SK-N-SH treated with all-trans-retinoic acid at 6 μM for 48 hours (cell line): Measurements from ENCODE around the gene SERPING1.

Source experiments
- ATAC-seq: fragments of 200-7000 bp; cut with Tn5 transposase; 3 replicates; pipeline ENCODE4 v1.9.1; 2020; ENCODE audit warnings: mild to moderate bottlenecking, moderate library complexity
- ARNTL ChIP-seq: fragments of 450-650 bp; formaldehyde crosslinking; IDR thresholded peaks from 2 replicates; pipeline ENCODE4 v1.5.0; 2020; ENCODE audit warnings: low read depth, mild to moderate bottlenecking, moderate library complexity, borderline replicate concordance
- BACH2 ChIP-seq: fragments of 250-450 bp; sonication (Bioruptor Pico); IDR thresholded peaks from 2 replicates; pipeline ENCODE4 v1.9.0; 2021; ENCODE audit warnings: mild to moderate bottlenecking, borderline replicate concordance
- CSDC2 ChIP-seq: fragments of 250-450 bp; sonication (Bioruptor Pico); IDR thresholded peaks from 2 replicates; pipeline ENCODE4 v1.5.0; 2020; ENCODE audit warnings: mild to moderate bottlenecking, moderate library complexity
- ESRRG ChIP-seq: fragments of 250-450 bp; sonication (Bioruptor Pico); IDR thresholded peaks from 2 replicates; pipeline ENCODE4 v1.6.1; 2021; ENCODE audit warnings: mild to moderate bottlenecking
- GLIS3 ChIP-seq: fragments of 250-450 bp; sonication (Bioruptor Pico); IDR thresholded peaks from 2 replicates; pipeline ENCODE4 v1.5.0; 2020; ENCODE audit warnings: mild to moderate bottlenecking, moderate library complexity
- ISL1 ChIP-seq: fragments of 250-450 bp; sonication (Bioruptor Pico); IDR thresholded peaks from 2 replicates; pipeline ENCODE4 v2.1.2; 2022; ENCODE audit warnings: mild to moderate bottlenecking, moderate library complexity
- OSR1 ChIP-seq: fragments of 250-450 bp; sonication (Bioruptor Pico); IDR thresholded peaks from 2 replicates; pipeline ENCODE4 v1.8.0; 2022; ENCODE audit warnings: moderate library complexity, mild to moderate bottlenecking, inconsistent platforms
- PPARA ChIP-seq: fragments of 250-450 bp; sonication (Bioruptor Pico); IDR thresholded peaks from 2 replicates; pipeline ENCODE4 v1.5.0; 2020; ENCODE audit warnings: mild to moderate bottlenecking, borderline replicate concordance
- RARB ChIP-seq: fragments of 250-450 bp; sonication (Bioruptor Pico); IDR thresholded peaks from 2 replicates; pipeline ENCODE4 v1.8.0; 2021; ENCODE audit warnings: mild to moderate bottlenecking, moderate library complexity
- SNAI2 ChIP-seq: fragments of 250-450 bp; sonication (Bioruptor Pico); IDR thresholded peaks from 2 replicates; pipeline ENCODE4 v1.5.0; 2020; ENCODE audit warnings: mild to moderate bottlenecking, moderate library complexity
- TOX ChIP-seq: fragments of 250-450 bp; sonication (Bioruptor Pico); IDR thresholded peaks from 2 replicates; pipeline ENCODE4 v1.8.0; 2021; ENCODE audit warnings: mild to moderate bottlenecking, moderate library complexity, borderline replicate concordance
- ZC3H10 ChIP-seq: fragments of 250-450 bp; sonication (Bioruptor Pico); IDR thresholded peaks from 2 replicates; pipeline ENCODE4 v1.5.1; 2021; ENCODE audit warnings: mild to moderate bottlenecking, moderate library complexity
- ZFP3 ChIP-seq: fragments of 250-450 bp; sonication (Bioruptor Pico); IDR thresholded peaks from 2 replicates; pipeline ENCODE4 v1.5.0; 2020; ENCODE audit warnings: mild to moderate bottlenecking, moderate library complexity
- ZFP30 ChIP-seq: fragments of 450-650 bp; formaldehyde crosslinking; IDR thresholded peaks from 2 replicates; pipeline ENCODE4 v1.5.0; 2022; ENCODE audit warnings: mild to moderate bottlenecking, moderate library complexity
- ZNF565 ChIP-seq: fragments of 450-650 bp; formaldehyde crosslinking; conservative IDR thresholded peaks from 2 replicates; pipeline ENCODE4 v1.5.0; 2020; ENCODE audit warnings: low read depth, mild to moderate bottlenecking, moderate library complexity
- ZNF70 ChIP-seq: fragments of 450-650 bp; formaldehyde crosslinking; IDR thresholded peaks from 2 replicates; pipeline ENCODE4 v1.5.0; 2020; ENCODE audit warnings: mild to moderate bottlenecking, moderate library complexity
- ZNF8 ChIP-seq: fragments of 450-650 bp; formaldehyde crosslinking; IDR thresholded peaks from 2 replicates; pipeline ENCODE4 v1.5.0; 2020; ENCODE audit warnings: mild to moderate bottlenecking, moderate library complexity
- TF ChIP-seq, protein P1 (sequence below): fragments of 250-450 bp; sonication (Bioruptor Pico); IDR thresholded peaks from 2 replicates; pipeline ENCODE4 v1.5.1; 2020; ENCODE audit warnings: low read depth, mild to moderate bottlenecking, moderate library complexity
- TF ChIP-seq, protein P2 (sequence below): fragments of 250-450 bp; sonication (Bioruptor Pico); IDR thresholded peaks from 2 replicates; pipeline ENCODE4 v1.8.0; 2020; ENCODE audit warnings: mild to moderate bottlenecking, moderate library complexity, borderline replicate concordance
- TF ChIP-seq, protein P3 (sequence below): fragments of 250-450 bp; sonication (Bioruptor Pico); IDR thresholded peaks from 2 replicates; pipeline ENCODE4 v1.5.1; 2021; ENCODE audit warnings: mild to moderate bottlenecking, moderate library complexity
- TF ChIP-seq, protein P4 (sequence below): fragments of 250-450 bp; sonication (Bioruptor Pico); IDR thresholded peaks from 2 replicates; pipeline ENCODE4 v1.8.0; 2021; ENCODE audit warnings: low read depth, mild to moderate bottlenecking, moderate library complexity, borderline replicate concordance

SERPING1 gene

DNA sequence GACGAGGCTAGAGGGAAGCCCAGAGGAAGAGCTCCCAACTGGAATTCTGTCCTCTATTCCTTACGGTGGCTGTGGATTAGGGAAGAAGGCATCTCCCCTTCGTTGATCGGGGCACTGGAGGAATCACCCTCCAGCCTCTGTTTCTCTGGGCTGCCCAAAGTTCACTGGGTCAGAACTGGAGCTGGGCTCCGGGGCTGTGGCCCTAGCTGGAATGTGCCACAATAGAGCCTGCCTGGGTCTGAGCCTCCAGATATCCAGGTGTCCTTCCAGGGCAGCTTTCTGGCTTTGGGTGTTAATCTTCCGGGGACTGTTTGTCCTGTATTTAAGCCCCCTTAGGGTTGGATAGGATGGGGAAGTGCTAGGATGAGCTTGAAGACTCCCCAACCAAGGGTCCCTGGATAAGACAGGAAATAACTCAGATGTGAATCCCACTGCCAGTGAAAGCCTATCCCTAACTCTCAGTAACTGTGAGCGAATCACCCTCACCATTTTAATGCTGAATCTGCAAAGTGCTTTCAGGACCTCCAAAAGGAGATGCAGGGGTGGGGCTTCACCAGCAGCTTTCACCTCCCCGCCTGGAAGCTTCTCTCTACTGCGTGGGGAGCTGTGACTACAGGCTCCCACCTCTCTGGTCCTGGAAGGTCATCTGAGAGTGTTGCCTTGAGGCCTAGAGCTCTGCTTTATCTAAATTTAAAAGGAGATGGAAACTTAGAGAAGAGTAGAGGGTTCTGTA is 42.7 kb downstream of the SERPING1 start:
- TF ChIP-seq ZNF70 (CRISPR knock-in tag) = no peak
- TF ChIP-seq, protein P1, sequence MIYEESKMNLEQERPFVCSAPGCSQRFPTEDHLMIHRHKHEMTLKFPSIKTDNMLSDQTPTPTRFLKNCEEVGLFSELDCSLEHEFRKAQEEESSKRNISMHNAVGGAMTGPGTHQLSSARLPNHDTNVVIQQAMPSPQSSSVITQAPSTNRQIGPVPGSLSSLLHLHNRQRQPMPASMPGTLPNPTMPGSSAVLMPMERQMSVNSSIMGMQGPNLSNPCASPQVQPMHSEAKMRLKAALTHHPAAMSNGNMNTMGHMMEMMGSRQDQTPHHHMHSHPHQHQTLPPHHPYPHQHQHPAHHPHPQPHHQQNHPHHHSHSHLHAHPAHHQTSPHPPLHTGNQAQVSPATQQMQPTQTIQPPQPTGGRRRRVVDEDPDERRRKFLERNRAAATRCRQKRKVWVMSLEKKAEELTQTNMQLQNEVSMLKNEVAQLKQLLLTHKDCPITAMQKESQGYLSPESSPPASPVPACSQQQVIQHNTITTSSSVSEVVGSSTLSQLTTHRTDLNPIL (CRISPR knock-in tag) = no peak
- TF ChIP-seq BACH2 (CRISPR knock-in tag) = no peak
- TF ChIP-seq TOX (CRISPR knock-in tag) = no peak
- no peak for TF ChIP-seq ZNF565 (CRISPR knock-in tag)
- TF ChIP-seq CSDC2 (CRISPR knock-in tag) = no peak
- no peak for TF ChIP-seq ZC3H10 (CRISPR knock-in tag)
- TF ChIP-seq PPARA (CRISPR knock-in tag) = no peak
- no peak for TF ChIP-seq ZFP3 (CRISPR knock-in tag)
- TF ChIP-seq, protein P2, sequence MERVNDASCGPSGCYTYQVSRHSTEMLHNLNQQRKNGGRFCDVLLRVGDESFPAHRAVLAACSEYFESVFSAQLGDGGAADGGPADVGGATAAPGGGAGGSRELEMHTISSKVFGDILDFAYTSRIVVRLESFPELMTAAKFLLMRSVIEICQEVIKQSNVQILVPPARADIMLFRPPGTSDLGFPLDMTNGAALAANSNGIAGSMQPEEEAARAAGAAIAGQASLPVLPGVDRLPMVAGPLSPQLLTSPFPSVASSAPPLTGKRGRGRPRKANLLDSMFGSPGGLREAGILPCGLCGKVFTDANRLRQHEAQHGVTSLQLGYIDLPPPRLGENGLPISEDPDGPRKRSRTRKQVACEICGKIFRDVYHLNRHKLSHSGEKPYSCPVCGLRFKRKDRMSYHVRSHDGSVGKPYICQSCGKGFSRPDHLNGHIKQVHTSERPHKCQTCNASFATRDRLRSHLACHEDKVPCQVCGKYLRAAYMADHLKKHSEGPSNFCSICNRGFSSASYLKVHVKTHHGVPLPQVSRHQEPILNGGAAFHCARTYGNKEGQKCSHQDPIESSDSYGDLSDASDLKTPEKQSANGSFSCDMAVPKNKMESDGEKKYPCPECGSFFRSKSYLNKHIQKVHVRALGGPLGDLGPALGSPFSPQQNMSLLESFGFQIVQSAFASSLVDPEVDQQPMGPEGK (CRISPR knock-in tag) = no peak
- TF ChIP-seq, protein P3, sequence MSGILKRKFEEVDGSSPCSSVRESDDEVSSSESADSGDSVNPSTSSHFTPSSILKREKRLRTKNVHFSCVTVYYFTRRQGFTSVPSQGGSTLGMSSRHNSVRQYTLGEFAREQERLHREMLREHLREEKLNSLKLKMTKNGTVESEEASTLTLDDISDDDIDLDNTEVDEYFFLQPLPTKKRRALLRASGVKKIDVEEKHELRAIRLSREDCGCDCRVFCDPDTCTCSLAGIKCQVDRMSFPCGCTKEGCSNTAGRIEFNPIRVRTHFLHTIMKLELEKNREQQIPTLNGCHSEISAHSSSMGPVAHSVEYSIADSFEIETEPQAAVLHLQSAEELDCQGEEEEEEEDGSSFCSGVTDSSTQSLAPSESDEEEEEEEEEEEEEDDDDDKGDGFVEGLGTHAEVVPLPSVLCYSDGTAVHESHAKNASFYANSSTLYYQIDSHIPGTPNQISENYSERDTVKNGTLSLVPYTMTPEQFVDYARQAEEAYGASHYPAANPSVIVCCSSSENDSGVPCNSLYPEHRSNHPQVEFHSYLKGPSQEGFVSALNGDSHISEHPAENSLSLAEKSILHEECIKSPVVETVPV (CRISPR knock-in tag) = no peak
- ATAC-seq = no peak

DNA sequence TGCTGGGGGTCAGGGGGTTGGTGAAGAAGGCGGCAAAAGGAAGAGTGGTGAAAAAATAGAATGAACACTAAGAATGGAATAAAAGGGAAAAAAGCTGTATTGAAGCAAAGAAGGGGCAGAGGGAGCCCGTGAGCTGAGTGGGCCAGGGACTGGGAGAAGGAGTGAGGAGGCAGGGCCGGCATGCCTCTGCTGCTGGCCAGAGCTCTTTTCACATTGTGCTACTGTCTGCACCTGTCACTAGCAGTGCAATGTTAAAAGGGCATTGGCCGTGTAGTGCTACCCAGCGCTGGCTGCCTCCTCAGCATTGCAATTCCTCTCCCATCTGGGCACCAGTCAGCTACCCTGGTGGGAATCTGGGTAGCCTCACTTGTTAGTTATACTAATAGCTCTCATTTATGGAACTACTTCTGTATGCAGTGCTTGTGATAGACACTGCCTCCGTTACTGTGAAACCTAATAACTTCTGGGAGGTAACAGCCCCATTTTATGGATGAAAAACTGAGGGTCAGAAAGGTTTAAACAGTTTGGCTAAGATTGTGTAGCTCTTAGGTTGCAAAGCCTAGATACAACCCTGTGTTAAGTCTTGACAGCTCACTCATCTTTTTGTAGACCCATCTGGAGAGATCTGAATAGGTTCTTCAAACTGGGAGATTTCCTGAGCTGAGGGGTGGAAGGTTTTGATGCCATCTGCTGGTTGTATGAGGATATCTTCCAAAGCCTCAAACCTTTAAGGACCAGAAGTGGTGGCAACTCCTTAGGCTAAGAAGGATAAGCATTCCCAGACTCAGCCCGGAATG is 43.7 kb downstream of the SERPING1 start:
- peak; percentile 9; the same call in 1 of the 3 replicates for ATAC-seq

More for the DNA sequence above, 43.7 kb downstream of the SERPING1 start:
- TF ChIP-seq ZNF565 (CRISPR knock-in tag) (no peak), SNAI2 (CRISPR knock-in tag) (no peak), ZNF70 (CRISPR knock-in tag) (no peak), ARNTL (CRISPR knock-in tag) (no peak), ESRRG (CRISPR knock-in tag) (no peak), RARB (CRISPR knock-in tag) (no peak), PPARA (CRISPR knock-in tag) (no peak), ZNF8 (CRISPR knock-in tag) (no peak), GLIS3 (CRISPR knock-in tag) (no peak), OSR1 (CRISPR knock-in tag) (no peak), ZFP30 (no peak), CSDC2 (CRISPR knock-in tag) (no peak), ZC3H10 (CRISPR knock-in tag) (no peak), TOX (CRISPR knock-in tag) (no peak), ISL1 (CRISPR knock-in tag) (no peak)
- TF ChIP-seq, protein P4, sequence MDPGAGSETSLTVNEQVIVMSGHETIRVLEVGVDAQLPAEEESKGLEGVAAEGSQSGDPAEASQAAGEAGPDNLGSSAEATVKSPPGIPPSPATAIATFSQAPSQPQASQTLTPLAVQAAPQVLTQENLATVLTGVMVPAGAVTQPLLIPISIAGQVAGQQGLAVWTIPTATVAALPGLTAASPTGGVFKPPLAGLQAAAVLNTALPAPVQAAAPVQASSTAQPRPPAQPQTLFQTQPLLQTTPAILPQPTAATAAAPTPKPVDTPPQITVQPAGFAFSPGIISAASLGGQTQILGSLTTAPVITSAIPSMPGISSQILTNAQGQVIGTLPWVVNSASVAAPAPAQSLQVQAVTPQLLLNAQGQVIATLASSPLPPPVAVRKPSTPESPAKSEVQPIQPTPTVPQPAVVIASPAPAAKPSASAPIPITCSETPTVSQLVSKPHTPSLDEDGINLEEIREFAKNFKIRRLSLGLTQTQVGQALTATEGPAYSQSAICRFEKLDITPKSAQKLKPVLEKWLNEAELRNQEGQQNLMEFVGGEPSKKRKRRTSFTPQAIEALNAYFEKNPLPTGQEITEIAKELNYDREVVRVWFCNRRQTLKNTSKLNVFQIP (CRISPR knock-in tag) = no peak
- TF ChIP-seq, protein P3 (CRISPR knock-in tag) = no peak
- TF ChIP-seq, protein P2 (CRISPR knock-in tag) = no peak
- TF ChIP-seq, protein P1 (CRISPR knock-in tag) = no peak
- TF ChIP-seq, all 23 proteins: peak for 0
